PC-9 (cell line): ENCODE measurements around the gene DOCK11.

Experiments
- CTCF ChIP-seq: fragments of 200-600 bp; sonication (generic); conservative IDR thresholded peaks from 2 replicates; pipeline ENCODE4 v1.6.1; 2017; ENCODE audit warnings: mixed run types, antibody characterized with exemption, mild to moderate bottlenecking, moderate library complexity
- EZH2 ChIP-seq: fragments of 200-600 bp; sonication (generic); IDR thresholded peaks from 2 replicates; pipeline ENCODE4 v1.8.0; 2017; ENCODE audit warnings: antibody characterized with exemption, low read depth

DNA sequence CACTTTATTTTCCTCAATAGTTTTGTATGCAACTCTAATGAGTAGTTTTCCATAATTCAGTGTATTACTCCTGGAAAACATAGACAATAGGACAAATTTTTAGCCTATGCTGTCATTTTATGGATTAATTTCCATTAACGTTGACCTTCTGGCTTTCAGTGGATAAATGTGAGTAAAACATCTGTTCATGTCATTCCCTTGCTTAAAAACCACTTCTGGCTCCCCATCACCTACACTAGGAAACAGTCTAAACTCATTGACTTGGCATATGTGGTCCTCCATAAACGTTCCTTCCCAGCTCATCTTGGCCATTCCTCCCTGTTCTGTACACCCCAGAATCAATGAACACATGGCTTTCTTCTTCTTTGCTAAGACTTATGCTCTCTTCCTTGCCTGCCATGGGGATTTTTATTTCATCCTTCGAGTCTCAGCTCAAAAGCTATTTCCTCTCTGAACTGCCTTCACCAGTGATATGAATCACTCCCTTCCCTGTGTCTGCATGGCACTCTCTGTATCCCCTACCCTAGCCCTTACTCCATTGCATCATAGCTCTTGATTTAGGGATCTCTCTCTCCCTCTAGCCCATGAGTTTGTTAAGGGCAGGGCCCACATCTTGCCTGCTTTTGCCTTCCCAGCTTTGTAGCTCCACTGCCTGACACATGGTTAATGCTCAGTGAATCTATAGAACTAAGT is 34.8 kb downstream of the DOCK11 start:
- TF ChIP-seq EZH2 (no peak), CTCF (no peak)
